D341Med (cell line): Measurements from ENCODE around the gene DNASE1L2.
"Not testable (repeated sequence)": the region's sequence is repeated elsewhere in the genome, so short reads cannot be mapped to it uniquely, and the experiment has no call there.

Experiments
- DNase-seq: peaks from one replicate; pipeline ENCODE4 v3.0.0; 2012; ENCODE audit warnings: low spot score

DNASE1L2 gene

GRCh38 chr16:2203119-2203688 lies 33.0 kb upstream of the DNASE1L2 start:
- DNase-seq = not testable (repeated sequence)

GRCh38 chr16:2204416-2205103 lies 31.7 kb upstream of the DNASE1L2 start:
- DNase-seq = no peak

- peak; percentile 99 for DNase-seq
These were observed 30.9 kb upstream of the DNASE1L2 start, which contains the start of gene MLST8 for GRCh38 chr16:2205104-2205966. MLST8 (plus strand) TSS chr16:2205454; CDS start chr16:2206086, 632 bp downstream.

GRCh38 chr16:2205967-2206313 lies 30.3 kb upstream of the DNASE1L2 start:
- no peak for DNase-seq

- no peak for DNase-seq
These were observed 29.8 kb upstream of the DNASE1L2 start for GRCh38 chr16:2206420-2206779.

GRCh38 chr16:2206780-2207433 lies 29.3 kb upstream of the DNASE1L2 start:
- DNase-seq = no peak

- no peak for DNase-seq
These were observed 28.4 kb upstream of the DNASE1L2 start for GRCh38 chr16:2207872-2208271.

GRCh38 chr16:2208308-2208707 lies 27.9 kb upstream of the DNASE1L2 start:
- no peak for DNase-seq

GRCh38 chr16:2208772-2209171 lies 27.5 kb upstream of the DNASE1L2 start:
- no peak for DNase-seq

GRCh38 chr16:2209258-2210008 lies 26.8 kb upstream of the DNASE1L2 start:
- no peak for DNase-seq

GRCh38 chr16:2210009-2210332 lies 26.3 kb upstream of the DNASE1L2 start:
- no peak for DNase-seq

- no peak for DNase-seq
These were observed 25.6 kb upstream of the DNASE1L2 start, which contains the start of gene BRICD5 for GRCh38 chr16:2210386-2211365. BRICD5 (minus strand) TSS chr16:2210863; CDS start chr16:2210833, 30 bp downstream.

- DNase-seq = no peak
These were observed 24.3 kb upstream of the DNASE1L2 start for GRCh38 chr16:2211923-2212347.

- DNase-seq = no peak
These were observed 23.6 kb upstream of the DNASE1L2 start for GRCh38 chr16:2212362-2213324.

- DNase-seq = no peak
These were observed 22.2 kb upstream of the DNASE1L2 start for GRCh38 chr16:2213817-2214718.

- peak; percentile 99 for DNase-seq
These were observed 21.6 kb upstream of the DNASE1L2 start, which contains the start of gene PGP for GRCh38 chr16:2214719-2214968. PGP (minus strand) TSS chr16:2214840; CDS start chr16:2214777, 63 bp downstream.

- DNase-seq = no peak
These were observed 19.9 kb upstream of the DNASE1L2 start for GRCh38 chr16:2216330-2216729.

- DNase-seq = peak; percentile 98
These were observed 12.9 kb upstream of the DNASE1L2 start, which contains the start of gene E4F1 for GRCh38 chr16:2223221-2223941. E4F1 (plus strand) TSS chr16:2223591; CDS start chr16:2223614, 23 bp downstream.
